ENCODE measurements around the gene CADM2.

Gene CADM2

GRCh38 chr3:85571835-85572234 is 613.0 kb downstream of the CADM2 start:
- DNase-seq (ENCODE audit: low read depth), result peak; percentile 58

DNA sequence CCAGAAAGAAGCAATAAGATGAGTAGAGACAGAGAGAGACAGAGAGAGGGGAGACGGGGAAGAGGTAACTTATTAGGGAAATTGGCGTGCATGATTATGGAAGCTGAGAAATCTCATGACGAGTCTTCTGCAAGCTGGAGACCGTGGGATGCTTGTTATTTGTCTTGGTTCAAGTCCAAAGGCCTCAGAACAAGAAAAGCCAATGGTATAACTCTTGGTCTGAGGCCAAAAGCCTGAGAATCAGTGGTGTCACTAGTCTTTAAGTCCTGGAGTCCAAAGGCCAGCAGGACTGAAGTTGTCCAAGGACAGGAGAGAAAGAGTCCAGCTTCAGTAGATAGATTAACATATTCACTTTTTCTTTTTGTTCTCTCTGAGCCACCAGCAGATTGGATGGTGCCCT is 613.6 kb downstream of the CADM2 start:
- no peak for DNase-seq (ENCODE audit: low read depth)

DNA sequence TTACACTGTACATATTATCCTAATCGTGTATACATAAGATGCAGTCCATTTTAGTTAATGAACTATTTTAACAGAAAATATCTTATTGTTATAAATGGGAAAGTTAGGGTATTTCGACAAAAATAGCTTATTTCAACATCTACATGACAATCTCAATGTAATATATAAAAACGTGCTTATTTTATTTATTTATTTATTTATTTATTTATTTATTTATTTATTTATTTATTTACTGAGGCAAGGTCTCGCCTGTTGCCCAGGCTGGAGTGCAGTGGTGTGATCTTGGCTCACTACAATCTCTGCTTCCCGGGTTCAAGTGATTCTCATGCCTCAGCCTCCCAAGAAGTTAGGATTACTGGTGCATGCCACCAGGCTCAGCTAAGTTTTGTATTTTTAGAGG is 614.2 kb downstream of the CADM2 start:
- no peak for DNase-seq (ENCODE audit: low read depth)

DNA sequence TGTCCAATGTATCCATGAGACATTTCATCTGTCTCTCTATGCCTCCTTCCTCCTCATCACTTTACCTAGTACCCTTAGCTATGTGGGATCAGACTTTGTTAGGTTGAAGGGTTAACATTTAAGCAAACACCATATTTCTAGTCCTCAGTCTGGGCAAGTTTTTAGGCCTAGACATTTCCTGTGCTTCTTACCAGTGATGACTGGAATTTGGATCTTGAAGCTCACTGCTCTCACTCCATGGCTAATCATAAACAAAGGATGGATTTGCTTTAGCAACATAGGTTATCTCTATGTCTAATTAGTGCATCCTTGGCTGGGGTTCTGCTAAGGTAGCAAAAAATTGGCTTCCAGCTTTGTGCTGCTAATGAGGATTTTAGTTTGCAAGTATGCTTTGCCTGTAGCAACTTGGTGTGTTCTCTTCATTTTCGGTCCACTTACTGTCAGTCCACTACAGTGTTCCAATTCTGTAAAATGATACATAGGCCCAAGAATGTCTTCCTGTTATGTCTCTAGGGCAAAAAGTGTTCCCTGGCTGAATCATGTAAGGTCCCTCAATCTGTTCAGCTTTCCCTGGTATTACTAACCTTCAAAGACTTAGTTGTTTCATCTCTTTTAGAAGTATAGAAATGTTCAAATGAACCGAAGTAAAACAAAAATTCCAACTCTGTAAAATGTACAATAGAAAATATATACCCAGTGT is 615.4 kb downstream of the CADM2 start:
- peak; percentile 24 for DNase-seq (ENCODE audit: low read depth)

- DNase-seq (ENCODE audit: low read depth), result peak; percentile 42
Observed at GRCh38 chr3:85576091-85576690, 617.4 kb downstream of the CADM2 start.

DNA sequence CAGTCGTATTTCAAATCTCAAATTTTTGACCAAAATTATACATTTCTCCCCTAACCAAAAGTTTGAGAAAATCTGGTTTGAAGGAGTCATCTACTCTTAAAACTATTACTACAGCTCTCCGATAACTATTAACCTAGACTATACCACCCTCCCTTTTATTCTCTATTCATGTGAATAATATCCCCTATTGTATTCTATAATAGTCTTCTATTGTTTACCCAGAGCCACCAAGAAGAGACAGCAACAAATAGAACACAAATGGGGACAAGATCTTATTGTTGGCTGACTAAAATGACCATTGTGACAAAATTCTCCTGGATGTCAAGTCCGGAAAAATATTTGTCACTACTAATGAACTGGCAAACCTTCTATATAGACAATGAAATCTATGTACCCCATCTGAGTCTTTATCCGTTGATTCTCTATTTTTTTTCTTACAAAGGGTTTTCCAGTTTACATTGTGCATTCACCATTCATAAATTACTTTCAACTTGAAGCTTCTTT is 618.0 kb downstream of the CADM2 start:
- no peak for DNase-seq (ENCODE audit: low read depth)

DNA sequence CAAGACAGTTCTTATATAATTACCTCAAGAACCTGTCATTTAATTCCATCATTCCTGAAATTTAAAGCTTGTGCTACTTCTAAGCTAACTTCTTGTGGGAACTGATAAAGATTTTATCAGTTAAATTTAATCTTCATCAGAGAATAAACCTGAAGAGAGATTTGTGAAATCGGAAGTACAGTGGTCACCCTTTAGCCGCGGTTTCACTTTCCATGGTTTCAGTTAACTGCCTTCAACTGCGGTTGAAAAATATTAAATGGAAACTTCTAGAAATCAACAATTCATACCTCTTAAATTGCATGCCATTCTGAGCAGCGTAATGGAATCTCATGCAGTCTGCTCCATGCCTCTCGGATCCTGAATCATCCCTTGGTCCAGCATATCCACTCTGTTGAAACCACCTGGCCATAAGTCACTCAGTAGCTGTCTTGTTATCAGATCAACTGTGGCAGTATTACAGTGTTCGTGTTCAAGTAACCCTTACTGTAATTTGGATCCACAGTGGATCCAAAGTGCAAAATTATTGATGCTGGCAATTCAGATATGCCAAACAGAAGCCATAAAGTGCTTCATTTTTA is 626.1 kb downstream of the CADM2 start:
- no peak for DNase-seq (ENCODE audit: low read depth)

DNA sequence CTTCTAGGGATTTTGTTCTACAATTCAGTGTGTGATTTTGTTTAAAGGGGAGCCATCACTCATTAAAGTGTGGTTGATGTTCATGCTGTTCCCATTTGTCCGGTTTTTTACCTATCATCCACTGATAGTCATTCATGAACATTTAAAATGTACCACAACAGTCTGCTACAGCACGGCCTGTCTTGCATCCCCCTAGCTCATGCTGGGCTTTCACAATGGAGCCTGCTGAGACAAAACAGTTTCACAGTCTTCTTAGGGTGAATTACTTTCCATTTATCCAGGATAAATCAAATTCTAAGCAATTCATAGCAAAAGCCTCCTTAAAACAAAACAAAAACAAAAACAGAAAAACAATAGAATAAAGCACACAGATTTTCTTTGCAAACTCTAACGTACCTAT is 627.2 kb downstream of the CADM2 start:
- no peak for DNase-seq (ENCODE audit: low read depth)

GRCh38 chr3:85589145-85589544 is 630.4 kb downstream of the CADM2 start:
- DNase-seq (ENCODE audit: low read depth), result peak; percentile 63

- DNase-seq (ENCODE audit: low read depth), result no peak
Observed at GRCh38 chr3:85591451-85591850, 632.7 kb downstream of the CADM2 start.

DNA sequence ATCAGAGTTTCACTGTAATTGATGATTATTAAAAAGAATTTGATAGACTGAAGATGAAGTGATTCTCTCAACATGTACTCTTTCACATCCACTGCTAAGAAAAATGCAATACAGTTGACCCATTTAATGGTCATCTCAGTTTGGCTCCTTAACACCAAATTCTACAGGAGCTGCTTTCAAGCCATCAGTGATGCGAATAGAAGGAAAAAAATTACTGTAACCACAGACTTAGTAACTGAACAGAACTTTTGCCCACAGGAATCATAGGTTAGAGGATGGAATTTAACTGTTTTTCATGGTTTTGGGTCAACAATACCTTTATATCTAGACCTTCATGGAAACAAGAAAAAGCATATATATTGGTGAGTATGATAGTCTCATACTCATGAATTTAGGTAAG is 633.5 kb downstream of the CADM2 start:
- DNase-seq (ENCODE audit: low read depth), result no peak

GRCh38 chr3:85594676-85595075 is 635.9 kb downstream of the CADM2 start:
- peak; percentile 40 for DNase-seq (ENCODE audit: low read depth)

DNA sequence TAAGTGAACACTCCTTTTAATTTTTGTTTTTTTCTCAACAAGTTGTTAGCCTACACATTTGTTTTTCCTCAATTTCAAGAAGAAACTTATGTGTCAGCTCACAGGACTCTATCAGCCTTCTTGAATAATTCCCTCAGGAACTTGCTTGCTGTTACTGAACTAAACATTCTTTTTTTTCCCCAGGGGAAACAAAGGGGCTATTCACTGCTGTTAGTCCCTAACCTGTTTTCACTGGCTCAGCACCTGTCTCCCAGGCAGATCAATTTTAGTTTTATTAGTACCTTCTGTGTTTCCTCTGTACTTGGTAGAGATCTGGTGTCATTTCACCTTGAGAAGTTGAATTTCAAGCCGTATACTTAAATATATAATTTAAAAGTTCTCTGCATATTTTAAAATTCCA is 644.6 kb downstream of the CADM2 start:
- DNase-seq (ENCODE audit: low read depth), result no peak

DNA sequence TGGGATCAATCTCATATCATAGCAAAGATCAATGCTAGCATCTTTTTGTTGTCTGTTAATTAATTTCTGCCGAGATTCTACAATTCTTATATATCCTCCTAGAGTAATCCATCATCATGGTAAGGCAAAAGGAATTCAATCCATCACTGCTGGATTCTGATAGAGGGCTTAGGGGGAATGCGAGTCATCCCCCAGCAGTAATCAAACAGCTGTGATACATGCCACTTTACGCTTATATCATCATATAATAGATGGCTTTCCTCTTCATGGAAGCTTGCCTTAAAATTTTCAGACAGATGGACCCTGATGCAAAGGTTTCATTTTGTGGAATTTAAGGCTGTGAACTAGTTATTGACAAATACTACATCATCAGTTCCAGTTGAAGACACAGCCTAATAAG is 645.9 kb downstream of the CADM2 start:
- no peak for DNase-seq (ENCODE audit: low read depth)

DNA sequence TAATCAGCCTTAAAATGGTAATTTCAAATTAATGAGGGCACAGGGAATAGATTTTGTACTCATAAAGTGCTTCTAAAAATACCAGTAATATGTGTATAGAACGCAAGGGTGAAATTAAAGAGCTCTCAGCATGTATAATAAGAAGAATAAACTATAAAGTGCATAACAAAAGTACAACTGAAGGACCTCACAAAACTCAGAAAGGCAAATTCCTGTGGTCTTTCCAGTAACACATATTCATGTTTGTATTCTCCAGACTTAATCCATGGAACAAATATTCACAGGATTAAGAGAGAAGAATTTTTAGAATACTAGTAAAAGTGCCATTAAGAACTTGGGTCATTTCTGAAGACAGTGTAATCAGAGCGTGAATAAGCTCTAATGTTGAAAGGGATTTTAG is 646.3 kb downstream of the CADM2 start:
- no peak for DNase-seq (ENCODE audit: low read depth)

GRCh38 chr3:85626662-85627061 is 667.9 kb downstream of the CADM2 start:
- DNase-seq (ENCODE audit: low read depth), result no peak

DNA sequence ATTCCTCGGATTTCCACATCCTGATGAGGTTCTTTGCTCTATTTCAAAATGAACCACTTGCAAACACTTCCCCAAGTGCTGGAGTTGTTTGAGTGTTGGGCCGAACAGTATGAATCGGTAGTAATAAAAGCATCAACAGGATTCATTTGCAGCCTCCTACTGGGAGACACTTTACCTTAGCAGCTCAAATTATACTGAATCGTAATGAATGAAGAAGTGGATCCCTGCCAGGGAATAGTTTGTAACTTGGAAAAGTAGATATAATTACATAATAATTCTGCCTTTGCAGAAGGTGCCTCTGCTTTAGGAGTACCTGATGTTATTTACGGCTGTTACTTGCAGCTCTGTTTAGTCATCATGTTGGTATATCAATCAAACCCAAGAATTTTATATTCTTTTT is 669.1 kb downstream of the CADM2 start:
- DNase-seq (ENCODE audit: low read depth), result no peak

- no peak for DNase-seq (ENCODE audit: low read depth)
Observed at GRCh38 chr3:85631070-85631469, 672.3 kb downstream of the CADM2 start.

GRCh38 chr3:85632921-85633320 is 674.1 kb downstream of the CADM2 start:
- no peak for DNase-seq (ENCODE audit: low read depth)

DNA sequence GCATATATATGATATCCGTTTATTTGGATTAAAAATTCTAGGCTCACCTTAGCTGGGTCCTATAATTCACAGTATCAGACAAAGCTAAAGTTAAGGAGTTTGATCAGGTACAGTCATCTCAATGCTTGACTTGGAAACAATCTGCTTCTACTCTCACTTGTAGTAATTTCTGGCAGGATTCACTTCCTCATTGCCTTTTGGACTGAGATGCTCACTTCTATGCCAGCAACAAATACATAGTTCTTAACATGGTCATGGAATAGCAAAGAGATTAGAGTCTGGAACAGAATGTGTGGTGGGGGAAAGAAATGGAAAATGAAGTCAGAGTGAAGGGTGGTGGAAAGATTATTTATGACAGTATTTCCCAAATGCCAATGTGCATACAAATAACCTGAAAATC is 693.6 kb downstream of the CADM2 start:
- DNase-seq (ENCODE audit: low read depth), result peak; percentile 1

- no peak for DNase-seq (ENCODE audit: low read depth)
Observed at GRCh38 chr3:85660451-85660850, 701.7 kb downstream of the CADM2 start.

GRCh38 chr3:85662462-85662861 is 703.7 kb downstream of the CADM2 start:
- DNase-seq (ENCODE audit: low read depth), result no peak

DNA sequence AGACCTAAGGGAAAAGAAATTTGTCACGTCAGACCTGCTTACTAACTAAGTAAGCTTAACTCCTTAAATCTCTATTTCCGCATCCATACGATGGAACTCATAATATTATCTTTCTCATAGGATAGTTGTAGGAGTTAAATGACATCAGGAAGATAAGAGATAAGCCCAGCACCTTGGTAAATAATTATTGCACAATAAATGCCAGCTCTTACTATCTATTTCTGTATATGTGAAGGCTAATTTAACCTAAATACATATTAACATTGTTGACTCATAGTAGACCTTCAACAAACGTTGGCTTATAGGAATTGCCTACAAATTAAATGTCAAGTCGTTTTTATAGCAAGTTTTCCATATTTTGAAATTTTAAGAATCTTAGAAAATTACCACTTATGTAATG is 709.0 kb downstream of the CADM2 start:
- no peak for DNase-seq (ENCODE audit: low read depth)

All from fibroblast of gingiva (primary cell).